GM18870 (cell line): ENCODE measurements around the gene EDNRA.

Experiments
- ATAC-seq: cut with Tn5 transposase; IDR thresholded peaks from one replicate; pipeline ENCODE4 v1.9.1; 2021; ENCODE audit warnings: moderate library complexity; ENCODE audit not compliant: unreplicated experiment

EDNRA gene

GRCh38 chr4:147496500-147496899 lies 15.6 kb downstream of the EDNRA start:
- no peak for ATAC-seq

GRCh38 chr4:147498031-147498660 lies 17.2 kb downstream of the EDNRA start:
- no peak for ATAC-seq

GRCh38 chr4:147508346-147508745 lies 27.4 kb downstream of the EDNRA start:
- ATAC-seq, result no peak

GRCh38 chr4:147509386-147509785 lies 28.5 kb downstream of the EDNRA start:
- no peak for ATAC-seq

GRCh38 chr4:147510962-147511668 lies 30.2 kb downstream of the EDNRA start:
- no peak for ATAC-seq

- no peak for ATAC-seq
These were observed 32.2 kb downstream of the EDNRA start for GRCh38 chr4:147513091-147513490.

GRCh38 chr4:147513952-147514351 lies 33.1 kb downstream of the EDNRA start:
- no peak for ATAC-seq

GRCh38 chr4:147515220-147515936 lies 34.5 kb downstream of the EDNRA start:
- ATAC-seq, result no peak

GRCh38 chr4:147516133-147516532 lies 35.2 kb downstream of the EDNRA start:
- ATAC-seq, result no peak

- ATAC-seq, result no peak
These were observed 37.2 kb downstream of the EDNRA start for GRCh38 chr4:147518086-147518485.

GRCh38 chr4:147518846-147519767 lies 38.2 kb downstream of the EDNRA start:
- ATAC-seq, result peak; percentile 93

- ATAC-seq, result no peak
These were observed 43.7 kb downstream of the EDNRA start for GRCh38 chr4:147524601-147525000.

GRCh38 chr4:147525494-147526271 lies 44.8 kb downstream of the EDNRA start:
- no peak for ATAC-seq

- no peak for ATAC-seq
These were observed 45.4 kb downstream of the EDNRA start for GRCh38 chr4:147526272-147526654.

GRCh38 chr4:147528054-147528453 lies 47.2 kb downstream of the EDNRA start:
- ATAC-seq, result no peak

- no peak for ATAC-seq
These were observed 49.2 kb downstream of the EDNRA start for GRCh38 chr4:147530134-147530533.

GRCh38 chr4:147530723-147531122 lies 49.8 kb downstream of the EDNRA start:
- no peak for ATAC-seq

GRCh38 chr4:147532896-147533295 lies 52.0 kb downstream of the EDNRA start:
- ATAC-seq, result no peak

- ATAC-seq, result no peak
These were observed 52.4 kb downstream of the EDNRA start for GRCh38 chr4:147533331-147533730.

GRCh38 chr4:147535124-147535523 lies 54.2 kb downstream of the EDNRA start:
- no peak for ATAC-seq
